ENCODE measurements around the gene RND2. TPM values are rescaled to one million over a fixed set of nuclear protein-coding genes. Genes with fewer than 3 reads are reported as not detected.

The RND2 gene
- total and polyA plus RNA-seq, 2 of the 13 experiments (the other 11 are each of a cell fraction or from before 2014, with no cell fraction given) = 0.05 to 0.11 TPM

- TF ChIP-seq ZNF609 (CRISPR knock-in tag; IDR thresholded peaks at IDR 0.05; ENCODE audit: borderline replicate concordance) (peak; percentile 53; the same call in 1 of the 2 replicates), NFE2L1 (CRISPR knock-in tag; IDR thresholded peaks at IDR 0.05; ENCODE audit: borderline replicate concordance) (no peak), HDAC6 (IDR thresholded peaks at IDR 0.05; ENCODE audit: low read depth, low read length) (no peak), ZNF530 (CRISPR knock-in tag; IDR thresholded peaks at IDR 0.05; ENCODE audit: low read depth) (no peak), ZBTB10 (CRISPR knock-in tag; IDR thresholded peaks at IDR 0.05; ENCODE audit: borderline replicate concordance) (no peak), ZNF878 (CRISPR knock-in tag; IDR thresholded peaks at IDR 0.05) (no peak), ZNF546 (CRISPR knock-in tag; conservative IDR thresholded peaks at IDR 0.05) (peak; percentile 75; the same call in 1 of the 2 replicates), SOX13 (IDR thresholded peaks at IDR 0.05) (no peak), SOX13 (CRISPR knock-in tag; conservative IDR thresholded peaks at IDR 0.05 in 1 of 2, IDR thresholded peaks at IDR 0.05 in 1 of 2) (peak in 1 of 2 experiments; percentile 52; a peak in 1 of 4 replicates), ZMYM4 (CRISPR knock-in tag; IDR thresholded peaks at IDR 0.05) (peak; percentile 65; the same call in 1 of the 2 replicates), SNAPC4 (CRISPR knock-in tag; IDR thresholded peaks at IDR 0.05) (peak; percentile 68; the same call in 1 of the 2 replicates)
Measured at GRCh38 chr17:43024407-43025289, at the start of gene RND2 (continued).

Measured in HepG2 (cell line).